GM18861 (cell line): ENCODE data around the gene TBPL2.
"Not testable (repeated sequence)": the region's sequence is repeated elsewhere in the genome, so short reads cannot be mapped to it uniquely, and the experiment has no call there.

Experiments used
- ATAC-seq: cut with Tn5 transposase; IDR thresholded peaks from one replicate; pipeline ENCODE4 v1.9.1; 2021; ENCODE audit not compliant: unreplicated experiment

The TBPL2 gene

GRCh38 chr14:55440385-55440784 lies at the start of gene TBPL2:
Gene TBPL2 (minus strand): TSS chr14:55440616. CDS start chr14:55440449, 167 bp downstream.
- no peak for ATAC-seq

GRCh38 chr14:55488204-55488603 lies 47.8 kb upstream of the TBPL2 start:
- ATAC-seq: no peak

GRCh38 chr14:55482936-55483605 lies 42.7 kb upstream of the TBPL2 start:
- no peak for ATAC-seq

- no peak for ATAC-seq
Measured at GRCh38 chr14:55481769-55482168, 41.4 kb upstream of the TBPL2 start.

- ATAC-seq: no peak
Measured at GRCh38 chr14:55477680-55478079, 37.3 kb upstream of the TBPL2 start.

- not testable (repeated sequence) for ATAC-seq
Measured at GRCh38 chr14:55476448-55476847, 36.0 kb upstream of the TBPL2 start.

- no peak for ATAC-seq
Measured at GRCh38 chr14:55473786-55474185, 33.4 kb upstream of the TBPL2 start.

- no peak for ATAC-seq
Measured at GRCh38 chr14:55470025-55470424, 29.6 kb upstream of the TBPL2 start.

- no peak for ATAC-seq
Measured at GRCh38 chr14:55467307-55467706, 26.9 kb upstream of the TBPL2 start.

GRCh38 chr14:55458800-55459515 lies 18.5 kb upstream of the TBPL2 start:
- peak; percentile 82 for ATAC-seq

GRCh38 chr14:55457496-55457895 lies 17.1 kb upstream of the TBPL2 start:
- no peak for ATAC-seq

GRCh38 chr14:55456411-55456810 lies 16.0 kb upstream of the TBPL2 start:
- not testable (repeated sequence) for ATAC-seq

GRCh38 chr14:55454264-55455002 lies 14.0 kb upstream of the TBPL2 start:
- ATAC-seq: no peak

- no peak for ATAC-seq
Measured at GRCh38 chr14:55451950-55452349, 11.5 kb upstream of the TBPL2 start.

GRCh38 chr14:55451398-55451797 lies 11.0 kb upstream of the TBPL2 start:
- no peak for ATAC-seq

- peak; percentile 52 for ATAC-seq
Measured at GRCh38 chr14:55450987-55451386, 10.6 kb upstream of the TBPL2 start.

- no peak for ATAC-seq
Measured at GRCh38 chr14:55450539-55450938, 10.1 kb upstream of the TBPL2 start.

- ATAC-seq: no peak
Measured at GRCh38 chr14:55450124-55450523, 9.7 kb upstream of the TBPL2 start.

GRCh38 chr14:55449116-55449515 lies 8.7 kb upstream of the TBPL2 start:
- no peak for ATAC-seq

- no peak for ATAC-seq
Measured at GRCh38 chr14:55448141-55448614, 7.8 kb upstream of the TBPL2 start.

- no peak for ATAC-seq
Measured at GRCh38 chr14:55446833-55447232, 6.4 kb upstream of the TBPL2 start.
